ES-I3 (cell line): ENCODE data around the gene TRERF1.
"Not testable (repeated sequence)": the region's sequence is repeated elsewhere in the genome, so short reads cannot be mapped to it uniquely, and the experiment has no call there.

Experiments
- H3K36me3 ChIP-seq: 2 replicates; pipeline ENCODE4 v1.6.1; 2013; ENCODE audit warnings: mild to moderate bottlenecking, low read length, control low read depth, moderate library complexity; ENCODE audit not compliant: insufficient read depth
- H3K4me1 ChIP-seq: 2 replicates; pipeline ENCODE4 v1.6.1; 2013; ENCODE audit warnings: mild to moderate bottlenecking, control low read depth, low read length; ENCODE audit not compliant: insufficient read depth
- H3K9ac ChIP-seq: 2 replicates; pipeline ENCODE4 v1.6.1; 2013; ENCODE audit warnings: low read depth, mild to moderate bottlenecking, low read length, moderate library complexity
- H3K9me3 ChIP-seq: 2 replicates; pipeline ENCODE4 v1.6.1; 2013; ENCODE audit warnings: mild to moderate bottlenecking, low read length, moderate library complexity; ENCODE audit not compliant: control insufficient read depth, insufficient read depth

Gene TRERF1

GRCh38 chr6:42324656-42325324, 126.9 kb downstream of the TRERF1 start:
- H3K36me3 ChIP-seq, H3K4me1 ChIP-seq, H3K9me3 ChIP-seq, H3K9ac ChIP-seq: not testable (repeated sequence)

- Histone ChIP-seq H3K36me3 (no peaks in the 10 kb centered on the region), H3K9me3 (no peaks in the 10 kb centered on the region), H3K9ac (no peak overlapping the region), H3K4me1 (no peaks in the 10 kb centered on the region; the same call in 1 of the 2 replicates)
Observed at GRCh38 chr6:42322676-42323075, 129.1 kb downstream of the TRERF1 start.

GRCh38 chr6:42321976-42322375, 129.8 kb downstream of the TRERF1 start:
- no peak overlapping the region for H3K9ac ChIP-seq
- peaks cover 3% of the 10 kb centered on the region; the same call in 1 of the 2 replicates for H3K4me1 ChIP-seq
- no peaks in the 10 kb centered on the region for H3K36me3 ChIP-seq
- no peaks in the 10 kb centered on the region for H3K9me3 ChIP-seq

- peaks cover 13% of the 10 kb centered on the region; the same call in 1 of the 2 replicates for H3K4me1 ChIP-seq
- H3K9ac ChIP-seq: no peak overlapping the region
- H3K9me3 ChIP-seq: no peaks in the 10 kb centered on the region
- no peaks in the 10 kb centered on the region for H3K36me3 ChIP-seq
Observed at GRCh38 chr6:42320762-42321161, 131.0 kb downstream of the TRERF1 start.

GRCh38 chr6:42318480-42318879, 133.2 kb downstream of the TRERF1 start:
- H3K4me1 ChIP-seq: peaks cover 32% of the 10 kb centered on the region; the same call in 1 of the 2 replicates

GRCh38 chr6:42316981-42317380, 134.7 kb downstream of the TRERF1 start:
- Histone ChIP-seq H3K36me3 (no peaks in the 10 kb centered on the region), H3K9ac (no peak overlapping the region), H3K4me1 (peaks cover 35% of the 10 kb centered on the region), H3K9me3 (no peaks in the 10 kb centered on the region)

More at GRCh38 chr6:42318480-42318879, 133.2 kb downstream of the TRERF1 start:
- Histone ChIP-seq H3K9me3 (no peaks in the 10 kb centered on the region), H3K36me3 (no peaks in the 10 kb centered on the region), H3K9ac (no peak overlapping the region)

- Histone ChIP-seq H3K36me3 (no peaks in the 10 kb centered on the region), H3K4me1 (peaks cover 35% of the 10 kb centered on the region), H3K9me3 (no peaks in the 10 kb centered on the region), H3K9ac (no peak overlapping the region)
Observed at GRCh38 chr6:42315991-42316970, 135.4 kb downstream of the TRERF1 start.

- Histone ChIP-seq H3K36me3 (no peaks in the 10 kb centered on the region), H3K9me3 (no peaks in the 10 kb centered on the region), H3K9ac (no peak overlapping the region), H3K4me1 (peaks cover 35% of the 10 kb centered on the region)
Observed at GRCh38 chr6:42315259-42315990, 136.3 kb downstream of the TRERF1 start.

GRCh38 chr6:42314571-42315258, 137.0 kb downstream of the TRERF1 start:
- Histone ChIP-seq H3K9ac (no peak overlapping the region), H3K4me1 (peaks cover 35% of the 10 kb centered on the region), H3K36me3 (no peaks in the 10 kb centered on the region), H3K9me3 (no peaks in the 10 kb centered on the region)

GRCh38 chr6:42313941-42314570, 137.7 kb downstream of the TRERF1 start:
- no peaks in the 10 kb centered on the region for H3K9me3 ChIP-seq
- H3K9ac ChIP-seq: no peak overlapping the region
- peaks cover 35% of the 10 kb centered on the region for H3K4me1 ChIP-seq
- no peaks in the 10 kb centered on the region for H3K36me3 ChIP-seq

- Histone ChIP-seq H3K4me1 (peaks cover 35% of the 10 kb centered on the region), H3K9me3 (no peaks in the 10 kb centered on the region)
Observed at GRCh38 chr6:42313038-42313437, 138.7 kb downstream of the TRERF1 start.

GRCh38 chr6:42307141-42307470, 144.6 kb downstream of the TRERF1 start:
- Histone ChIP-seq H3K9ac (no peak overlapping the region), H3K4me1 (peaks cover 19% of the 10 kb centered on the region), H3K36me3 (no peaks in the 10 kb centered on the region), H3K9me3 (no peaks in the 10 kb centered on the region)

More at GRCh38 chr6:42313038-42313437, 138.7 kb downstream of the TRERF1 start:
- Histone ChIP-seq H3K36me3 (no peaks in the 10 kb centered on the region), H3K9ac (no peak overlapping the region)

GRCh38 chr6:42306439-42307140, 145.1 kb downstream of the TRERF1 start:
- no peaks in the 10 kb centered on the region for H3K36me3 ChIP-seq
- peaks cover 21% of the 10 kb centered on the region for H3K4me1 ChIP-seq
- no peaks in the 10 kb centered on the region for H3K9me3 ChIP-seq
- no peak overlapping the region for H3K9ac ChIP-seq
